Suprapubic skin (tissue), 4 donors: Measurements from ENCODE around the gene IL1RAPL2. TPM values are rescaled to one million over a fixed set of nuclear protein-coding genes. Genes with fewer than 3 reads are reported as not detected.

ENCODE experiments used
- DNase-seq, 2 donors: peaks; one replicate each; pipeline ENCODE4 v3.0.0-alpha.2; 2019; ENCODE audit warnings: low spot score in 2 of 2
- H3K27ac ChIP-seq: fragments of 200-600 bp; sonication (generic); one replicate; pipeline ENCODE4 v1.5.1; 2019
- H3K27me3 ChIP-seq: fragments of 200-600 bp; sonication (generic); one replicate; pipeline ENCODE4 v1.5.1; 2019
- H3K36me3 ChIP-seq: fragments of 200-600 bp; sonication (generic); one replicate; pipeline ENCODE4 v1.5.1; 2019
- H3K4me1 ChIP-seq: fragments of 200-600 bp; sonication (generic); one replicate; pipeline ENCODE4 v1.5.1; 2019
- H3K4me3 ChIP-seq: fragments of 200-600 bp; sonication (generic); one replicate; pipeline ENCODE4 v1.5.1; 2019; ENCODE audit warnings: mild to moderate bottlenecking
- H3K9me3 ChIP-seq: fragments of 200-600 bp; sonication (generic); one replicate; pipeline ENCODE4 v1.5.1; 2019
- EP300 ChIP-seq: sonication (generic); formaldehyde crosslinking; IDR thresholded peaks from one replicate; pipeline ENCODE4 v1.6.1; 2017; ENCODE audit warnings: antibody characterized with exemption
- POLR2A ChIP-seq, 2 donors: fragments of 450-650 bp; IDR thresholded peaks; one replicate each; pipeline ENCODE4 v1.6.1; 2017; ENCODE audit warnings: antibody characterized with exemption in 2 of 2, mild to moderate bottlenecking in 2 of 2, moderate library complexity in 2 of 2
- POLR2AphosphoS5 ChIP-seq, 3 donors: sonication (generic); formaldehyde crosslinking; IDR thresholded peaks; one replicate each; pipeline ENCODE4 v1.6.1; 2017; ENCODE audit warnings: antibody characterized with exemption in 3 of 3
- WGBS: methylation state at CpG from one replicate; pipeline ENCODE4 v1.1.5; 2018; 5-methylcytosine and 5-hydroxymethylcytosine counted together
- total RNA-seq, 4 donors: library from RNA; depleted of rRNA; stranded (reverse); fragments of >200 nt; gene quantifications; one replicate each; pipeline ENCODE4 v1.1.0, GENCODE V29; 2016
- TF ChIP-seq, protein P1 (sequence below), 2 donors: fragments of 200-600 bp in 1 of 2; fragments of 450-650 bp in 1 of 2; sonication (generic) in 1 of 2; IDR thresholded peaks; one replicate each; pipeline ENCODE4 v1.5.1; 2016 to 2019; ENCODE audit warnings: antibody characterized with exemption in 2 of 2, mild to moderate bottlenecking in 1 of 2, moderate library complexity in 1 of 2

IL1RAPL2 gene
- total RNA-seq, 4 donors from 2014 or later, result 0.21 to 0.42 (median 0.25) TPM; not detected in 1

DNA sequence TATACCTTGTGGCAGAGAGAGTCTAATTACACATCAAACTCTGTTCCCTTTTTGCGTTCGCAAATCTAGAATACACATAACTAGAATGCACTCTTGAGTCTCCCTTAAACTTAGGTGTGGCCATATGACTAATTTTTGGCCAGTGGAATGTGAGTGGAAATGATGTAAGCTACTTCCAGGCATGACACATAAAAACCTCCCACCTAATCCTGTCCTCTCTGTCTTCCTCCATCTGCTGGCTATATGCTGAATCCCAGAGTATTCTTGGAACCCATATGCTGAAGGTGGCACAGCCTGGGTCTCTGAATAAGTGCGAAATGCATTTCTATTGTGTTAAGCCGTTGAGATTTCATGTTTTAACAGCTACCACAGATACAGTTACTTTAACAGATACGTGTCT, 986.4 kb downstream of the IL1RAPL2 start:
- no peak for DNase-seq
- no peak overlapping the region for H3K27ac ChIP-seq
- WGBS, result 70% methylated on average over 5 of the region's 5 CpGs
- H3K27me3 ChIP-seq, result no peaks in the 10 kb centered on the region
- no peaks in the 10 kb centered on the region for H3K9me3 ChIP-seq
- H3K4me3 ChIP-seq, result no peak overlapping the region
- H3K36me3 ChIP-seq, result no peaks in the 10 kb centered on the region
- TF ChIP-seq EP300, result no peak
- TF ChIP-seq, protein P1, sequence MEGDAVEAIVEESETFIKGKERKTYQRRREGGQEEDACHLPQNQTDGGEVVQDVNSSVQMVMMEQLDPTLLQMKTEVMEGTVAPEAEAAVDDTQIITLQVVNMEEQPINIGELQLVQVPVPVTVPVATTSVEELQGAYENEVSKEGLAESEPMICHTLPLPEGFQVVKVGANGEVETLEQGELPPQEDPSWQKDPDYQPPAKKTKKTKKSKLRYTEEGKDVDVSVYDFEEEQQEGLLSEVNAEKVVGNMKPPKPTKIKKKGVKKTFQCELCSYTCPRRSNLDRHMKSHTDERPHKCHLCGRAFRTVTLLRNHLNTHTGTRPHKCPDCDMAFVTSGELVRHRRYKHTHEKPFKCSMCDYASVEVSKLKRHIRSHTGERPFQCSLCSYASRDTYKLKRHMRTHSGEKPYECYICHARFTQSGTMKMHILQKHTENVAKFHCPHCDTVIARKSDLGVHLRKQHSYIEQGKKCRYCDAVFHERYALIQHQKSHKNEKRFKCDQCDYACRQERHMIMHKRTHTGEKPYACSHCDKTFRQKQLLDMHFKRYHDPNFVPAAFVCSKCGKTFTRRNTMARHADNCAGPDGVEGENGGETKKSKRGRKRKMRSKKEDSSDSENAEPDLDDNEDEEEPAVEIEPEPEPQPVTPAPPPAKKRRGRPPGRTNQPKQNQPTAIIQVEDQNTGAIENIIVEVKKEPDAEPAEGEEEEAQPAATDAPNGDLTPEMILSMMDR (IDR thresholded peaks at IDR 0.05), result no peak
- TF ChIP-seq POLR2A (IDR thresholded peaks at IDR 0.05), result no peak
- no peak for TF ChIP-seq POLR2AphosphoS5 (IDR thresholded peaks at IDR 0.05)
- no peaks in the 10 kb centered on the region for H3K4me1 ChIP-seq

DNA sequence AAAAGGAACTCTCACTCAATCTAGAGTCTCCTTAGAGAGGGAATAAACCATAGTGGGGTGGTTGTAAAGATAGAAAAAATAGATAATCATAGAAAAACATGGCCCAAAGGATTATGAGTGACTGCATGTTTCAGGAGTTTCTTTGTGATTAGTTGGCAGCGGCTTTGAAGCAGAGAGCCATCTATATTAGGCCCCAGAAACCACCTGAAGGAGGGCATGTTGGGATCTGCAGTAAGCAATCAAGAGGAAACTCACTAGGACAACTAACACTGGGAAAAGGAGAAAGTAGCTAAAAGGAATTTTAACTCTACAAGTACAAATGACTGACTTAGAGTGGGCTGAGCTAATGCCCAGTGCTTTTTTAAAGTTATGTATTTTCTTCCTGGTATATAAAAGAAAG, 987.1 kb downstream of the IL1RAPL2 start:
- TF ChIP-seq POLR2AphosphoS5 (IDR thresholded peaks at IDR 0.05), result no peak
- no peak for TF ChIP-seq EP300
- no peak for TF ChIP-seq POLR2A (IDR thresholded peaks at IDR 0.05)
- WGBS, result 30% methylated on average over 1 of the region's 1 CpG
- Histone ChIP-seq H3K4me3 (no peak overlapping the region), H3K9me3 (no peaks in the 10 kb centered on the region), H3K4me1 (no peaks in the 10 kb centered on the region), H3K27ac (no peak overlapping the region), H3K36me3 (no peaks in the 10 kb centered on the region), H3K27me3 (no peaks in the 10 kb centered on the region)
- no peak for DNase-seq

DNA sequence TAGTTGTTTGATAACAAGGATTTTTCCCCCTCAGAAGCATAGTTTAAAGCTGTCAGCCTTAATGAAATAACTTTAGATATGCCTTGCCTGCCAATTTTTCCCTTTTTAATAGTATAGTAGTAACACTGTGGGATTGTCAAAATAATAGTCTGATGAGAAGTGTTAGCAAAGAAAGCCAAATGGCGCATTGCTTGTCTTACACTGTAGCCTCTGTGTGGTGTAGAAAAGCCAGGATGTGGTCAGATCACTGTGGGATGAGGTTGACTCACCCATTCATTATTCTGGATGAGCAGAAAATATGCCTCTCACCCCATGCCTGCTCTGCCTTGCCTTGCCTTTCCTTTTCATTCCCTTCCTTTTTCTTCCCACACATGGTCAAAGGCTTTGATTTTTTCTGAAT, 998.5 kb downstream of the IL1RAPL2 start:
- WGBS, result 74% methylated on average over 1 of the region's 1 CpG
- no peak for DNase-seq

DNA sequence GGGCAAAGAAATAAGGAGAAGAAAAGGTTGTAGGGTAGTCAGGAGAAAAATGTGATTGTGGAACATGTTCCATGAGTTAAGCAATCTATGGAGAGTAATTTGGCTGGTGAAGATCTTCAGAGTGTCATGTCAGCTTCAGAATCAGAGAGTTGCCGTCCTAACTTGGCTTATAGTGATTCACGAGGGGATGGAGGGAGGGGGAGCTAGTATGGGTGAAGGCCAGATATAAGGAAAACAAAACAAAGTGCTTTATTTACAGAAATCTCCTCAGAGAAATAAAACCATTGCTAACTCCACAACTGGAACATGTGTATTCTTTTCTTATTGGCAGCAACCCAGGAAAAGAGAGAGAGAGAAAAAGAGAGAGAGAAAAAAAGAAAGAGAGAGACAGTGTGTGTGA, 999.9 kb downstream of the IL1RAPL2 start:
- no peak for DNase-seq
- Histone ChIP-seq H3K4me1 (no peaks in the 10 kb centered on the region), H3K4me3 (no peak overlapping the region), H3K27me3 (no peaks in the 10 kb centered on the region), H3K9me3 (no peaks in the 10 kb centered on the region), H3K27ac (no peak overlapping the region), H3K36me3 (no peaks in the 10 kb centered on the region)
- 41% methylated on average over 2 of the region's 2 CpGs for WGBS
- TF ChIP-seq EP300 (no peak), POLR2AphosphoS5 (IDR thresholded peaks at IDR 0.05) (no peak), POLR2A (IDR thresholded peaks at IDR 0.05) (no peak)
- TF ChIP-seq, protein P1 (IDR thresholded peaks at IDR 0.05), result no peak

More for the DNA sequence above, 998.5 kb downstream of the IL1RAPL2 start:
- H3K27me3 ChIP-seq, result no peaks in the 10 kb centered on the region
- H3K4me3 ChIP-seq, result no peak overlapping the region
- H3K36me3 ChIP-seq, result no peaks in the 10 kb centered on the region
- TF ChIP-seq POLR2AphosphoS5 (IDR thresholded peaks at IDR 0.05) (no peak), EP300 (no peak)
- TF ChIP-seq, protein P1 (IDR thresholded peaks at IDR 0.05), result no peak
- no peaks in the 10 kb centered on the region for H3K9me3 ChIP-seq
- no peaks in the 10 kb centered on the region for H3K4me1 ChIP-seq
- no peak overlapping the region for H3K27ac ChIP-seq

DNA sequence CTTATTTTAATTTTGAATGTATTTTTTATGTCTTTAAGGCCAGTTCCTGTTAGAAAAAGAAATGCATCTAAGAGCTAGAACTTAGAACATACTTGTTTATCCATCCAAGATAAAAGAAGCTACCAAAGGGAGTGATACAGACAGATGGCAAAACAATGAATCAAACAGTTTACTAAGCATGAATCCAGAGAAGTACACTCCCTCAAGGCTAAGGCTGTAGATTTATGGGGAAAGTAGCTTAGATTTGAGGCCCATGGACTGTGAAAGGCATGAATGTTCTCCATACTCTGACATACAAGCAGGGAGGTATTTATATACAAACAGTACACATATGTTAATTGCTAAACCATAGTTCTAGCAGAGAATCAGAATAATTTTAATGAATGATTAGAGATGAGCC, 1001.1 kb downstream of the IL1RAPL2 start:
- no peak overlapping the region for H3K4me3 ChIP-seq
- TF ChIP-seq, protein P1 (IDR thresholded peaks at IDR 0.05), result no peak
- TF ChIP-seq POLR2A (IDR thresholded peaks at IDR 0.05) (no peak), POLR2AphosphoS5 (IDR thresholded peaks at IDR 0.05) (no peak), EP300 (no peak)

DNA sequence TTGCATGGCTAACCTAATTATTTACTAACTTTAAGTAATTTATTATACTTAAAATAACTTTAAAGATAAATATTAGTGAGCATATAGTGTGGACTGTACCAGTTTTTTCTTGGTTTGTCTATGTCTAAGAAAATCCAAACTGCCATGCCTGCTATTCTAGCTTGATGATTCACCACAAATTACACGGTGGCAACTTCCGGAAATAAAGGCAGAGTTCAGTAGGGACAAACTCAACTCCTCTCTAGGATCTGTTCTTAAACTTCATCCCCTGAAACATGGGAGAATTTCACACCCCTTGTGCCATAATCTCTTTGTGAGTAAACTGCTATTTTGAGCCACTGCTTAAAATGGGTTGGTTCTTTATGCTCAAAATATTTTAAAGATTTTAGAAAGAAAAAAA, 1042.7 kb downstream of the IL1RAPL2 start:
- H3K9me3 ChIP-seq, result no peaks in the 10 kb centered on the region
- H3K27me3 ChIP-seq, result no peaks in the 10 kb centered on the region
- no peaks in the 10 kb centered on the region for H3K36me3 ChIP-seq
- 46% methylated on average over 2 of the region's 2 CpGs for WGBS
- DNase-seq, result no peak
- no peaks in the 10 kb centered on the region for H3K4me1 ChIP-seq
- no peak overlapping the region for H3K27ac ChIP-seq
- TF ChIP-seq POLR2AphosphoS5 (IDR thresholded peaks at IDR 0.05), result no peak
- no peak for TF ChIP-seq EP300
- no peak for TF ChIP-seq POLR2A (IDR thresholded peaks at IDR 0.05)
- TF ChIP-seq, protein P1 (IDR thresholded peaks at IDR 0.05), result no peak
- H3K4me3 ChIP-seq, result no peak overlapping the region

More for the DNA sequence above, 1001.1 kb downstream of the IL1RAPL2 start:
- Histone ChIP-seq H3K4me1 (no peaks in the 10 kb centered on the region), H3K27ac (no peak overlapping the region), H3K36me3 (no peaks in the 10 kb centered on the region), H3K27me3 (no peaks in the 10 kb centered on the region), H3K9me3 (no peaks in the 10 kb centered on the region)
- no peak for DNase-seq
